Thymus (tissue), 11 donors: ENCODE measurements around the gene AQP1. TPM values are rescaled to one million over a fixed set of nuclear protein-coding genes. Genes with fewer than 3 reads are reported as not detected.

Experiments used
- DNase-seq, 9 donors: peaks; one replicate each; pipeline ENCODE4 v3.0.0-alpha.2; 2013; ENCODE audit warnings: low spot score in 9 of 9, low read depth in 6 of 9, missing footprints in 1 of 9
- H3K27ac ChIP-seq, 2 donors: one replicate each; pipeline ENCODE4 v1.5.1; 2013; ENCODE audit warnings: control low read depth in 1 of 2, low read depth in 1 of 2, low read length in 1 of 2, mild to moderate bottlenecking in 1 of 2, moderate library complexity in 1 of 2
- H3K27me3 ChIP-seq, 2 donors: one replicate each; pipeline ENCODE4 v1.5.1; 2013; ENCODE audit warnings: low read length in 1 of 2; ENCODE audit not compliant: control insufficient read depth in 2 of 2, insufficient read depth in 1 of 2
- H3K36me3 ChIP-seq, 2 donors: one replicate each; pipeline ENCODE4 v1.5.1; 2013; ENCODE audit warnings: low read length in 1 of 2, mild to moderate bottlenecking in 1 of 2, moderate library complexity in 1 of 2; ENCODE audit not compliant: control insufficient read depth in 2 of 2, insufficient read depth in 2 of 2
- H3K4me1 ChIP-seq, 2 donors: one replicate each; pipeline ENCODE4 v1.5.1; 2013; ENCODE audit warnings: low read length in 2 of 2; ENCODE audit not compliant: control insufficient read depth in 2 of 2, insufficient read depth in 2 of 2
- H3K4me3 ChIP-seq, 2 donors: one replicate each; pipeline ENCODE4 v1.5.1; 2013; ENCODE audit warnings: low read length in 2 of 2, control low read depth in 1 of 2, mild to moderate bottlenecking in 1 of 2
- H3K9me3 ChIP-seq, 2 donors: one replicate each; pipeline ENCODE4 v1.5.1; 2013; ENCODE audit warnings: low read length in 1 of 2, mild to moderate bottlenecking in 1 of 2; ENCODE audit not compliant: control insufficient read depth in 2 of 2, insufficient read depth in 1 of 2
- WGBS: extraction: QIAGEN DNeasy Blood & Tissue Kit; methylation state at CpG from one replicate; pipeline ENCODE4 v1.1.7; 2013; 5-methylcytosine and 5-hydroxymethylcytosine counted together
- polyA plus RNA-seq: library from polyadenylated mRNA; stranded (reverse); fragments of 200-250 nt; gene quantifications from one replicate; pipeline ENCODE4 v1.2.3, GENCODE V29; 2013
- total RNA-seq: library from RNA; stranded (reverse); fragments of 120-200 nt; gene quantifications from one replicate; pipeline ENCODE4 v1.2.4, GENCODE V29; 2013
- donor health status: healthy.

The AQP1 gene
- total and polyA plus RNA-seq, 2 donors, result 18.4 to 42.2 TPM

GRCh38 chr7:30900053-30900452 is 11.6 kb upstream of the AQP1 start:
- WGBS, result 72% methylated on average over 9 of the region's 9 CpGs
- no peaks in the 10 kb centered on the region for H3K4me1 ChIP-seq
- no peaks in the 10 kb centered on the region for H3K9me3 ChIP-seq
- H3K27ac ChIP-seq, result no peak overlapping the region
- H3K27me3 ChIP-seq, result no peaks in the 10 kb centered on the region
- no peak overlapping the region for H3K4me3 ChIP-seq
- H3K36me3 ChIP-seq, result no peaks in the 10 kb centered on the region
- DNase-seq, result no peak

- no peaks in the 10 kb centered on the region for H3K9me3 ChIP-seq
- 92% methylated on average over 11 of the region's 11 CpGs for WGBS
- H3K27ac ChIP-seq, result no peak overlapping the region
- no peaks in the 10 kb centered on the region for H3K27me3 ChIP-seq
- H3K4me1 ChIP-seq, result no peaks in the 10 kb centered on the region
- no peak overlapping the region for H3K4me3 ChIP-seq
- no peaks in the 10 kb centered on the region for H3K36me3 ChIP-seq
- no peak for DNase-seq
Observed at GRCh38 chr7:30900803-30901362, 10.8 kb upstream of the AQP1 start.

GRCh38 chr7:30901856-30902255 is 9.8 kb upstream of the AQP1 start:
- WGBS, result 89% methylated on average over 2 of the region's 2 CpGs

GRCh38 chr7:30902466-30902865 is 9.2 kb upstream of the AQP1 start:
- H3K4me3 ChIP-seq, result no peak overlapping the region
- no peaks in the 10 kb centered on the region for H3K27me3 ChIP-seq
- no peaks in the 10 kb centered on the region for H3K36me3 ChIP-seq
- no peaks in the 10 kb centered on the region for H3K4me1 ChIP-seq
- 95% methylated on average over 11 of the region's 11 CpGs for WGBS
- no peaks in the 10 kb centered on the region for H3K9me3 ChIP-seq
- DNase-seq, result no peak
- no peak overlapping the region for H3K27ac ChIP-seq

More at GRCh38 chr7:30901856-30902255, 9.8 kb upstream of the AQP1 start:
- no peaks in the 10 kb centered on the region for H3K36me3 ChIP-seq
- DNase-seq, result no peak
- H3K4me3 ChIP-seq, result no peak overlapping the region
- H3K9me3 ChIP-seq, result no peaks in the 10 kb centered on the region
- H3K4me1 ChIP-seq, result no peaks in the 10 kb centered on the region
- no peak overlapping the region for H3K27ac ChIP-seq
- H3K27me3 ChIP-seq, result no peaks in the 10 kb centered on the region

- Histone ChIP-seq H3K4me3 (no peak overlapping the region), H3K4me1 (no peaks in the 10 kb centered on the region), H3K9me3 (no peaks in the 10 kb centered on the region), H3K36me3 (no peaks in the 10 kb centered on the region), H3K27me3 (no peaks in the 10 kb centered on the region), H3K27ac (no peak overlapping the region)
- 79% methylated on average over 8 of the region's 8 CpGs for WGBS
- no peak for DNase-seq
Observed at GRCh38 chr7:30903146-30903545, 8.5 kb upstream of the AQP1 start.

GRCh38 chr7:30904561-30904960 is 7.1 kb upstream of the AQP1 start:
- no peaks in the 10 kb centered on the region for H3K9me3 ChIP-seq
- 97% methylated on average over 9 of the region's 9 CpGs for WGBS
- H3K36me3 ChIP-seq, result no peaks in the 10 kb centered on the region
- H3K4me1 ChIP-seq, result no peaks in the 10 kb centered on the region
- no peak overlapping the region for H3K4me3 ChIP-seq
- H3K27me3 ChIP-seq, result no peaks in the 10 kb centered on the region
- DNase-seq, result no peak
- no peak overlapping the region for H3K27ac ChIP-seq

- Histone ChIP-seq H3K36me3 (no peaks in the 10 kb centered on the region), H3K4me1 (no peaks in the 10 kb centered on the region), H3K4me3 (no peak overlapping the region), H3K9me3 (no peaks in the 10 kb centered on the region), H3K27me3 (no peaks in the 10 kb centered on the region), H3K27ac (no peak overlapping the region)
- no peak for DNase-seq
- 95% methylated on average over 15 of the region's 15 CpGs for WGBS
Observed at GRCh38 chr7:30905078-30906012, 6.3 kb upstream of the AQP1 start.

- Histone ChIP-seq H3K36me3 (no peaks in the 10 kb centered on the region), H3K4me1 (no peaks in the 10 kb centered on the region), H3K4me3 (no peak overlapping the region), H3K27me3 (no peaks in the 10 kb centered on the region), H3K9me3 (no peaks in the 10 kb centered on the region), H3K27ac (no peak overlapping the region)
- no peak for DNase-seq
- 93% methylated on average over 7 of the region's 7 CpGs for WGBS
Observed at GRCh38 chr7:30906014-30906413, 5.6 kb upstream of the AQP1 start.

GRCh38 chr7:30906515-30907240 is 5.0 kb upstream of the AQP1 start:
- H3K9me3 ChIP-seq, result no peaks in the 10 kb centered on the region
- DNase-seq, result no peak
- H3K4me1 ChIP-seq, result no peaks in the 10 kb centered on the region
- H3K36me3 ChIP-seq, result no peaks in the 10 kb centered on the region
- 97% methylated on average over 11 of the region's 11 CpGs for WGBS
- H3K27me3 ChIP-seq, result no peaks in the 10 kb centered on the region
- H3K4me3 ChIP-seq, result no peak overlapping the region
- H3K27ac ChIP-seq, result no peak overlapping the region
